GM10266 (cell line): ENCODE results near the gene SLC5A9.

ENCODE experiments used
- DNase-seq: peaks from one replicate; pipeline ENCODE4 v3.0.0; 2012; ENCODE audit errors: extremely low spot score
- TF ChIP-seq, protein P1 (sequence below): IDR thresholded peaks from 2 replicates; pipeline ENCODE4 v1.5.1; 2012; ENCODE audit warnings: mild to moderate bottlenecking, low read depth; ENCODE audit not compliant: control insufficient read depth, insufficient read depth; ENCODE audit errors: missing control alignments

Gene SLC5A9

DNA sequence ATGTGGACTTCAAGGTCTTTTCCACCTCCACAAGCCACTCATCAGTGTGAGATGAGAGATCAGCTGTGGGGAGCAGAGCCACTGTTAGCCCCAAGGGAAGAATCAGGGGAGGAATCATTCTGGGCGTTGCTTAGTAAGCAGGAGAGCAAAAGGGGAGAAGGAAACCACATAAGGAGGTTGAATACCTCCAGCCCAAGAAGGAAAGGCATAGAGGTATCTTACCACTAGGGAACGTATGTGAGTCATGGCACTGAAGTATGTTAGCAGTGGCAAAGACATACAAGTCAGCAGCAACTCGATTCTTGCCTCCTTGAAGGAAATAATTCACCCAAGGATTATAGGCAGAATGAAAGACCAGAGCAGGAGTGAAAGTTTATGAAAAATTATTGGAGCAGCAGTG lies 31.6 kb upstream of the SLC5A9 start:
- TF ChIP-seq, protein P1, sequence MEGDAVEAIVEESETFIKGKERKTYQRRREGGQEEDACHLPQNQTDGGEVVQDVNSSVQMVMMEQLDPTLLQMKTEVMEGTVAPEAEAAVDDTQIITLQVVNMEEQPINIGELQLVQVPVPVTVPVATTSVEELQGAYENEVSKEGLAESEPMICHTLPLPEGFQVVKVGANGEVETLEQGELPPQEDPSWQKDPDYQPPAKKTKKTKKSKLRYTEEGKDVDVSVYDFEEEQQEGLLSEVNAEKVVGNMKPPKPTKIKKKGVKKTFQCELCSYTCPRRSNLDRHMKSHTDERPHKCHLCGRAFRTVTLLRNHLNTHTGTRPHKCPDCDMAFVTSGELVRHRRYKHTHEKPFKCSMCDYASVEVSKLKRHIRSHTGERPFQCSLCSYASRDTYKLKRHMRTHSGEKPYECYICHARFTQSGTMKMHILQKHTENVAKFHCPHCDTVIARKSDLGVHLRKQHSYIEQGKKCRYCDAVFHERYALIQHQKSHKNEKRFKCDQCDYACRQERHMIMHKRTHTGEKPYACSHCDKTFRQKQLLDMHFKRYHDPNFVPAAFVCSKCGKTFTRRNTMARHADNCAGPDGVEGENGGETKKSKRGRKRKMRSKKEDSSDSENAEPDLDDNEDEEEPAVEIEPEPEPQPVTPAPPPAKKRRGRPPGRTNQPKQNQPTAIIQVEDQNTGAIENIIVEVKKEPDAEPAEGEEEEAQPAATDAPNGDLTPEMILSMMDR = no peak
- no peak for DNase-seq

DNA sequence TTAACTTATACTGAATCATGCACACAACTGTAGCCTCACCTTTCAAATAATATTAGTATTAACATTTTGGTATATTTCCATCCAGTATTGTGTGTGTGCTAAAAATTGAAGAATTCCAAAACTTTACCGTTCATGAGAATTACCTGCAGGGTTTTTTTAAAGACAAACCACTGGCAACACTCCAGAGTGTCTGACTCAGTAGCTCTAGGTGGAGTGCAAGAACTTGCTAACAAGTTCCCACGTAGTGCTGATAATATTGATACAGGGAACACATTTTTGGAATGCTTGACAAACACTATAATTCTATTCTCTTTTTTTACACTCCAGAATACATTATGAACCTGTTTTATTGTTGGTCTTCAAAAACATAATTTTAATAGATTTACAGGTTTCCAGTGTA lies 27.7 kb upstream of the SLC5A9 start:
- TF ChIP-seq, protein P1 = no peak
- no peak for DNase-seq

DNA sequence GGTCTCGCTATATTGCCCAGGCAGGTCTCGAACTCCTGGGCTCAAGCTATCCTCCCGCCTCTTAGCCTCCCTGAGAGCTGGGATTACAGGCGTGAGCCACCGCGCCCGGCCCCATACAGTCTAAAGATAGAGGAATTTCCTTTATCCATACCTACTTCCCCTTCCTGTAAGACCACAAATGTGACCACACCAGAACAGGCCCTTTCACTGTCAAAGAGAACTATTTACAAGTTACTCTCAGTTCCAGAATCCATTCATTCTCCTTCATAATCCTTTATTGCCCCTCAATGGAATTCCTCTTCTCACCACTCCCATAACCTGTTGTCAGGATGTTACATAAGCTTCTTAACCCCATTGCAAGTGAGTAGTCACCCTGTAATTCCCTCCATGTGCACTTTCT lies 26.3 kb upstream of the SLC5A9 start:
- TF ChIP-seq, protein P1 = no peak
- DNase-seq = no peak

DNA sequence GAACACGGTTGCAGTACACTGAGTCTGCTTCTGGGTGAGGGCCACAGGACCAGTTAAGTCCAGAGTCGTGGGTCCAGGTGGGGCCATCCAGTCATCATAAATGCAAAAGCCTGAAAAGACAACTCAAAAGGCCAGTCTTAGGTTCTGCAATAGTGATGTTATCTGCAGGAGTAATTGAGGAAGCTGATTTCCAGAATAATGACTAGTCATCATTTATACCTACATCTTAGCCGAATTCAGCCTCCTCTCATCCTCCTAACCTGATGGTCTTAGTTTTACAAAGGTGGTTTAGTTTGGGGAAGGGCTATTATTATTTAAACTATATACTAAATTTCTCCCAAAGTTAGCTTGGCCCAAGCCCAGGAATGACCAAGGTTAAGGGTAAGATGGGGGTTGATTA lies 23.5 kb upstream of the SLC5A9 start:
- TF ChIP-seq, protein P1 = no peak
- no peak for DNase-seq

DNA sequence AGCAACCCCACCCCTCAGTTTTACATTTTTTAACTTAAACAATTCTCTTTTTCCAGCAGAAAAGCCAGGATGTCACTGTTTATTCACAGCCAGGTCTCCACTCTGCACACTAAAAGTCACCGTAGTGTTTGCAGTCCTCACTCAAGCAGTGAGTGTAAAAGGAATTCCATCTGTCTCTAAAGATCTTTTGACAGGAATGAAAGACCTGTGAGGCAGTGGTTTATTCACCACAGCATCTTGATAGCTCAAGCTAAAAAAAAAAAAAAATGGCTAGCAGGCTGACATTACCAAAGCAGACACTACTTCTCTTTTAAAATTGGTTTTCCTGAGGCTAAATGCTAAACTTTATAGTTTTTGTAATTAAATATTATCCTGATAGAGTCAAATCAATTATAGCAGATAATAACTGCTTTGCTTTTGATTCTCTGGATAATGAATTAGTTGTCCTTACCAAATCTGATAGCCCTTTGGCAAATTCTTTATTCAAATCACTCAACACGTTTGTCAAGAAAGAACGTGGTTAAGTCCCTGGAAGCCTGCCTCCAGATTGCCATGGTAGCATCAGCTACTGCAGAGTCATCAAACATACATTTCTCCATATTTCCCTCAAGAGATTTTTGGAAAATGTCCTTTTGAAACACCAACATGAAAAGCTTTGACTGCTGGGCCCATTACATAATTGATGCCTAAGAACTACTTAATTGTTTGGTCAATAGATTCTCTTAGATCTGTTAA lies 22.2 kb upstream of the SLC5A9 start:
- DNase-seq = no peak
- TF ChIP-seq, protein P1 = no peak

DNA sequence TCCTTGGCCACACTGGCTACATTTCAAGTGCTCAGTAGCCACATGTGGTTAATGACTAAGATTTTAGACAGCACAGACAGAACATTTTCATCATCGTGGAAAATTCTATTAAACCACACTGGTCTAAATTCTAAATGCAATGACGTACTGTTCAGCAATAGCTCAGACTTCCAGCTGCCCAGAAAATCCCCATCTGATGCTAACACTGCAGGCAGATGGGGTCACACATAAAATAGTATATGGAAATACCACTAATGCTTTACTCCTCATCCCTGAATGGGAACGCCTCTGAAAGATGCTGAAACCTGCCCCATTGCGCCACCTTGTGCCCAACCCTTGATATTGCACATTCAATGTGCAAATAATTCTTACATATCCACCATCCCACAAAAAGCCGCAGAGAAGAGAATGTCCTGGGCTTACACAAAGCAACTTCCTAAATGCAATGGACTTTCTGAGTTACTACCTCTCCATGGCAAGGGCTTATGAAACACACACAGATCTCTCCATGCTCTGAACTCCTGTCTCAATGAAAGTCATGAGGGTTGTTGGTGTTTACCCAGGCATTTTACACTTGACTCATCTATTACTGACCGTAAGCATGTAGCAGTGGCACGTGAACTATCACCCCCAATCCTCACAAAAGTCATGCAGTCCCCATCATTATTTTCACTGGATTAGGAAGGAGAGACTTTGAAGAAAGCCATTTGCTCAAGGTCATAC lies 20.3 kb upstream of the SLC5A9 start:
- peak; percentile 41 for DNase-seq
- TF ChIP-seq, protein P1 = peak; percentile 85
